WI38 (cell line): Measurements from ENCODE around the gene APBA2.
A peak's percentile ranks its signal among the peaks of the same experiment; 100 is the strongest.
"Not testable (repeated sequence)": the region's sequence is repeated elsewhere in the genome, so short reads cannot be mapped to it uniquely, and the experiment has no call there.

Source experiments
- H3K4me3 ChIP-seq: 2 replicates; pipeline ENCODE4 v1.5.1; 2011; ENCODE audit warnings: low read depth, mild to moderate bottlenecking, control low read depth, low read length
- CTCF ChIP-seq: IDR thresholded peaks from 2 replicates; pipeline ENCODE4 v1.5.1; 2012; ENCODE audit warnings: low read depth, mild to moderate bottlenecking, control low read depth, low read length

Gene APBA2

GRCh38 chr15:28886431-28887338 is 911 bp downstream of the APBA2 start:
- H3K4me3 ChIP-seq, result peak overlapping the region; percentile 63
- no peak for TF ChIP-seq CTCF

- TF ChIP-seq CTCF, result no peak
- H3K4me3 ChIP-seq, result peak overlapping the region; percentile 63
Observed at GRCh38 chr15:28887339-28888174, 1.8 kb downstream of the APBA2 start.

GRCh38 chr15:28888302-28888894 is 2.6 kb downstream of the APBA2 start:
- H3K4me3 ChIP-seq, result no peak overlapping the region
- no peak for TF ChIP-seq CTCF

GRCh38 chr15:28888900-28889299 is 3.1 kb downstream of the APBA2 start:
- H3K4me3 ChIP-seq, result no peak overlapping the region
- no peak for TF ChIP-seq CTCF

GRCh38 chr15:28889346-28889745 is 3.6 kb downstream of the APBA2 start:
- no peak overlapping the region for H3K4me3 ChIP-seq
- no peak for TF ChIP-seq CTCF

- H3K4me3 ChIP-seq, result not testable (repeated sequence)
Observed at GRCh38 chr15:28889871-28890270, 4.1 kb downstream of the APBA2 start.

GRCh38 chr15:28890291-28890690 is 4.5 kb downstream of the APBA2 start:
- H3K4me3 ChIP-seq, result not testable (repeated sequence)
